ENCODE measurements around the gene ZNF799. TPM values are rescaled to one million over a fixed set of nuclear protein-coding genes. Genes with fewer than 3 reads are reported as not detected.

The ZNF799 gene
- total RNA-seq, 1 experiment from 2014 or later = 2.9 TPM

- POLR2A ChIA-PET (ENCODE audit: unreplicated experiment) = no interaction called here
- H3F3A ChIP-seq (ENCODE audit: insufficient read depth, low read depth) = no peaks in the 10 kb centered on the region
- TF ChIP-seq, protein P1, sequence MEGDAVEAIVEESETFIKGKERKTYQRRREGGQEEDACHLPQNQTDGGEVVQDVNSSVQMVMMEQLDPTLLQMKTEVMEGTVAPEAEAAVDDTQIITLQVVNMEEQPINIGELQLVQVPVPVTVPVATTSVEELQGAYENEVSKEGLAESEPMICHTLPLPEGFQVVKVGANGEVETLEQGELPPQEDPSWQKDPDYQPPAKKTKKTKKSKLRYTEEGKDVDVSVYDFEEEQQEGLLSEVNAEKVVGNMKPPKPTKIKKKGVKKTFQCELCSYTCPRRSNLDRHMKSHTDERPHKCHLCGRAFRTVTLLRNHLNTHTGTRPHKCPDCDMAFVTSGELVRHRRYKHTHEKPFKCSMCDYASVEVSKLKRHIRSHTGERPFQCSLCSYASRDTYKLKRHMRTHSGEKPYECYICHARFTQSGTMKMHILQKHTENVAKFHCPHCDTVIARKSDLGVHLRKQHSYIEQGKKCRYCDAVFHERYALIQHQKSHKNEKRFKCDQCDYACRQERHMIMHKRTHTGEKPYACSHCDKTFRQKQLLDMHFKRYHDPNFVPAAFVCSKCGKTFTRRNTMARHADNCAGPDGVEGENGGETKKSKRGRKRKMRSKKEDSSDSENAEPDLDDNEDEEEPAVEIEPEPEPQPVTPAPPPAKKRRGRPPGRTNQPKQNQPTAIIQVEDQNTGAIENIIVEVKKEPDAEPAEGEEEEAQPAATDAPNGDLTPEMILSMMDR (conservative IDR thresholded peaks at IDR 0.05) = no peak
- TF ChIP-seq EZH2 (IDR thresholded peaks at IDR 0.05; ENCODE audit: low read depth) = no peak
- H3K27me3 ChIP-seq (ENCODE audit: insufficient read depth, low read depth) = no peaks in the 10 kb centered on the region
- no TSS peak for BruUV-seq (replicated peaks)
- no peak overlapping the region for H3K4me2 ChIP-seq
- intact Hi-C loops (cut with micrococcal nuclease; ENCODE audit: unreplicated experiment) = no loop called here
- CTCF ChIA-PET = no interaction called here
- H3K4me3 ChIP-seq = no peak overlapping the region
- no peaks in the 10 kb centered on the region for H3K4me1 ChIP-seq (replicated peaks; ENCODE audit: insufficient read depth)
- H3K79me2 ChIP-seq (ENCODE audit: low read depth) = no peaks in the 10 kb centered on the region
- H4K20me1 ChIP-seq (ENCODE audit: insufficient read depth) = no peaks in the 10 kb centered on the region
- no peaks in the 10 kb centered on the region for H3K9me2 ChIP-seq (ENCODE audit: insufficient read depth)
- no peak overlapping the region for H2AFZ ChIP-seq
- no peaks in the 10 kb centered on the region for H3K36me3 ChIP-seq (ENCODE audit: low read depth)
- DNase-seq = no peak
- H3K27ac ChIP-seq = no peak overlapping the region
- peaks cover 42% of the 10 kb centered on the region for H3K9me3 ChIP-seq (ENCODE audit: insufficient read depth, low read depth)
Observed at GRCh38 chr19:12353375-12353774, 47.7 kb downstream of the ZNF799 start.

- BruUV-seq (replicated peaks) = no TSS peak
- H3K9me3 ChIP-seq (ENCODE audit: insufficient read depth, low read depth) = peaks cover 42% of the 10 kb centered on the region
Observed at GRCh38 chr19:12350890-12351197, 50.2 kb downstream of the ZNF799 start.

GRCh38 chr19:12350185-12350889, 50.7 kb downstream of the ZNF799 start:
- H3K9me2 ChIP-seq (ENCODE audit: insufficient read depth) = no peaks in the 10 kb centered on the region
- no peak for TF ChIP-seq EZH2 (IDR thresholded peaks at IDR 0.05; ENCODE audit: low read depth)
- TF ChIP-seq, protein P1 (conservative IDR thresholded peaks at IDR 0.05) = no peak
- no peaks in the 10 kb centered on the region for H3K79me2 ChIP-seq (ENCODE audit: low read depth)
- H3K4me1 ChIP-seq (replicated peaks; ENCODE audit: insufficient read depth) = no peaks in the 10 kb centered on the region
- no peak overlapping the region for H3K4me3 ChIP-seq
- no peaks in the 10 kb centered on the region for H3K36me3 ChIP-seq (ENCODE audit: low read depth)
- H3K4me2 ChIP-seq = no peak overlapping the region
- intact Hi-C loops (cut with micrococcal nuclease; ENCODE audit: unreplicated experiment) = no loop called here
- no peaks in the 10 kb centered on the region for H3F3A ChIP-seq (ENCODE audit: insufficient read depth, low read depth)
- H3K27me3 ChIP-seq (ENCODE audit: insufficient read depth, low read depth) = no peaks in the 10 kb centered on the region
- ChIA-PET CTCF (no interaction called here), POLR2A (ENCODE audit: unreplicated experiment) (no interaction called here)
- H3K9me3 ChIP-seq (ENCODE audit: insufficient read depth, low read depth) = peaks cover 42% of the 10 kb centered on the region
- H3K27ac ChIP-seq = no peak overlapping the region
- no TSS peak for BruUV-seq (replicated peaks)
- DNase-seq = no peak
- no peak overlapping the region for H2AFZ ChIP-seq
- no peaks in the 10 kb centered on the region for H4K20me1 ChIP-seq (ENCODE audit: insufficient read depth)

More at GRCh38 chr19:12350890-12351197, 50.2 kb downstream of the ZNF799 start:
- H3K9me2 ChIP-seq (ENCODE audit: insufficient read depth) = no peaks in the 10 kb centered on the region
- no peak overlapping the region for H3K4me3 ChIP-seq
- TF ChIP-seq, protein P1 (conservative IDR thresholded peaks at IDR 0.05) = no peak
- TF ChIP-seq EZH2 (IDR thresholded peaks at IDR 0.05; ENCODE audit: low read depth) = no peak
- H3K4me2 ChIP-seq = no peak overlapping the region
- no peak overlapping the region for H3K27ac ChIP-seq
- no peak for DNase-seq
- no peaks in the 10 kb centered on the region for H3F3A ChIP-seq (ENCODE audit: insufficient read depth, low read depth)
- no peaks in the 10 kb centered on the region for H4K20me1 ChIP-seq (ENCODE audit: insufficient read depth)
- H3K79me2 ChIP-seq (ENCODE audit: low read depth) = no peaks in the 10 kb centered on the region
- intact Hi-C loops (cut with micrococcal nuclease; ENCODE audit: unreplicated experiment) = no loop called here
- no peaks in the 10 kb centered on the region for H3K27me3 ChIP-seq (ENCODE audit: insufficient read depth, low read depth)
- no peak overlapping the region for H2AFZ ChIP-seq
- ChIA-PET POLR2A (ENCODE audit: unreplicated experiment) (no interaction called here), CTCF (no interaction called here)
- no peaks in the 10 kb centered on the region for H3K4me1 ChIP-seq (replicated peaks; ENCODE audit: insufficient read depth)
- no peaks in the 10 kb centered on the region for H3K36me3 ChIP-seq (ENCODE audit: low read depth)

Data from PC-9 (cell line).